ENCODE measurements around the gene IFI27L1. TPM values are rescaled to one million over a fixed set of nuclear protein-coding genes. Genes with fewer than 3 reads are reported as not detected.

IFI27L1 gene
- total RNA-seq, 2 donors from 2014 or later: 11.1 to 138 TPM

DNA sequence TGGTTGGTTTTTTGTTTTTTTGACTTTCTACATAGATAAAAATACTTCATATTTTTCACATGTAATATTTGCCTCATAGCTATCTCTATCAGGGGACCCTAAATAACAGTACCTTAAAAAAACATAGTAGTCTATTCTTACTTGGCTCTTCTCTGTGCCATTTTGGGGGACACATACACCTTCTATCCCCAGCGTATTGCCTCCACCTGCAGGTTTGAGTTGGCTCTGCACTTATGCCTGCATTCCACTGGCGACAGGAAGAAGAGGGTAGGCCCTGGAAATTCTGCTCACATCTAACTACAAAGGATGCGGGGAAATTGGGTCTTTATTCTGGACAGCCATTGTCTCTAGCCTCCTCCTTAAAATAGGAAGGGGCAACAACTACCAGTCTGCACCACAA, 62.1 kb downstream of the IFI27L1 start:
- Histone ChIP-seq H3K27ac (no peak overlapping the region), H3K4me3 (no peak overlapping the region), H3K4me1 (replicated peaks) (no peaks in the 10 kb centered on the region), H3K36me3 (no peaks in the 10 kb centered on the region), H3K27me3 (replicated peaks; ENCODE audit: insufficient read depth) (no peaks in the 10 kb centered on the region), H3K9me3 (no peaks in the 10 kb centered on the region)
- intact Hi-C loops (cut with DNase I): no loop called here
- 73% methylated on average over 3 of the region's 3 CpGs for WGBS
- TF ChIP-seq POLR2AphosphoS5 (IDR thresholded peaks at IDR 0.05) (no peak), POLR2A (IDR thresholded peaks at IDR 0.05) (no peak)
- TF ChIP-seq, protein P1, sequence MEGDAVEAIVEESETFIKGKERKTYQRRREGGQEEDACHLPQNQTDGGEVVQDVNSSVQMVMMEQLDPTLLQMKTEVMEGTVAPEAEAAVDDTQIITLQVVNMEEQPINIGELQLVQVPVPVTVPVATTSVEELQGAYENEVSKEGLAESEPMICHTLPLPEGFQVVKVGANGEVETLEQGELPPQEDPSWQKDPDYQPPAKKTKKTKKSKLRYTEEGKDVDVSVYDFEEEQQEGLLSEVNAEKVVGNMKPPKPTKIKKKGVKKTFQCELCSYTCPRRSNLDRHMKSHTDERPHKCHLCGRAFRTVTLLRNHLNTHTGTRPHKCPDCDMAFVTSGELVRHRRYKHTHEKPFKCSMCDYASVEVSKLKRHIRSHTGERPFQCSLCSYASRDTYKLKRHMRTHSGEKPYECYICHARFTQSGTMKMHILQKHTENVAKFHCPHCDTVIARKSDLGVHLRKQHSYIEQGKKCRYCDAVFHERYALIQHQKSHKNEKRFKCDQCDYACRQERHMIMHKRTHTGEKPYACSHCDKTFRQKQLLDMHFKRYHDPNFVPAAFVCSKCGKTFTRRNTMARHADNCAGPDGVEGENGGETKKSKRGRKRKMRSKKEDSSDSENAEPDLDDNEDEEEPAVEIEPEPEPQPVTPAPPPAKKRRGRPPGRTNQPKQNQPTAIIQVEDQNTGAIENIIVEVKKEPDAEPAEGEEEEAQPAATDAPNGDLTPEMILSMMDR (IDR thresholded peaks at IDR 0.05): no peak
- DNase-seq (ENCODE audit: low spot score): no peak

DNA sequence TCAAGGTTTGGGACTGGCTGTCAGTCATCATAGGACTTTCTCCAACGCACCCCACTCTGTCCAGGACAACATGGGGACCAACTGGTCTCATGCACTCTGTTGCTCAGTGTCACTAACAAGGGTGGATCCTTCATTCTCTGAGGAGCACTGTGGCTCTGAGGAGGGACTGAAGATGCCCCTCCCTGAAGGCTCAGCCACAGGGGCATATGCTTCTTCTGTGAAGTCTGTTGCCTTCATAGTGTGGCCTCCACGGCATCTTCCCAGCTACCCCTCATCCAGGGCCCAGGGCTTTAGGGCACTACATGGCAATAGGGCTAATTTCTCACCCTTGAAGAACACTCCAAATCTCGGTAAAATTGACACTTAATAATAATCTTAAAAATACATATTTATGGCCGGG, 62.6 kb downstream of the IFI27L1 start:
- DNase-seq (ENCODE audit: low spot score): no peak
- 95% methylated on average over 4 of the region's 4 CpGs for WGBS

DNA sequence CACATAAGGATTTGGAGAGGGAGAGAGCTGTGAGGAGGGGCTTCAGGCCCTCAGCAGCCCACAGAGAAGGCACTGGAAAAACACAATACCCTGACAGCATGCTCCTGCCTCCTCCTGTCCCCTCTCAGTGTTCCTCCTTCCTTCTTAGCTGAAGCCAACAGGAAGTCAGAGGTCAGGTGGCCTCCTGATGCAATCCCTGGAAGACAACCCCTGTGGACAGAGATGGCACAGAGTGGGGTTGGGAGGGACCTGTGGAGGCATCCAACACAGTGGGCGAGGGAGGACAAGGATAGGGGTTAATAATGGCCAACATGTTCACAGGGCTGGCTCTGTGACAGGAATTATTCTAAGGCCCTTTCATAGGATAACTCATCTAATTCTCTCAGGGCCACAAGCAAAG, 63.7 kb downstream of the IFI27L1 start:
- intact Hi-C loops (cut with DNase I): no loop called here
- 75% methylated on average over 1 of the region's 1 CpG for WGBS
- Histone ChIP-seq H3K36me3 (no peaks in the 10 kb centered on the region), H3K4me1 (replicated peaks) (no peaks in the 10 kb centered on the region), H3K27me3 (replicated peaks; ENCODE audit: insufficient read depth) (no peaks in the 10 kb centered on the region), H3K9me3 (no peaks in the 10 kb centered on the region), H3K27ac (no peak overlapping the region), H3K4me3 (no peak overlapping the region)
- DNase-seq (ENCODE audit: low spot score): no peak
- no peak for TF ChIP-seq POLR2A (IDR thresholded peaks at IDR 0.05)
- TF ChIP-seq POLR2AphosphoS5 (IDR thresholded peaks at IDR 0.05): no peak
- TF ChIP-seq, protein P1 (IDR thresholded peaks at IDR 0.05): no peak

More for the DNA sequence above, 62.6 kb downstream of the IFI27L1 start:
- Histone ChIP-seq H3K9me3 (no peaks in the 10 kb centered on the region), H3K27ac (no peak overlapping the region), H3K4me3 (no peak overlapping the region), H3K36me3 (no peaks in the 10 kb centered on the region), H3K4me1 (replicated peaks) (no peaks in the 10 kb centered on the region), H3K27me3 (replicated peaks; ENCODE audit: insufficient read depth) (no peaks in the 10 kb centered on the region)
- intact Hi-C loops (cut with DNase I): no loop called here
- TF ChIP-seq POLR2A (IDR thresholded peaks at IDR 0.05): no peak
- TF ChIP-seq, protein P1 (IDR thresholded peaks at IDR 0.05): no peak
- TF ChIP-seq POLR2AphosphoS5 (IDR thresholded peaks at IDR 0.05): no peak

DNA sequence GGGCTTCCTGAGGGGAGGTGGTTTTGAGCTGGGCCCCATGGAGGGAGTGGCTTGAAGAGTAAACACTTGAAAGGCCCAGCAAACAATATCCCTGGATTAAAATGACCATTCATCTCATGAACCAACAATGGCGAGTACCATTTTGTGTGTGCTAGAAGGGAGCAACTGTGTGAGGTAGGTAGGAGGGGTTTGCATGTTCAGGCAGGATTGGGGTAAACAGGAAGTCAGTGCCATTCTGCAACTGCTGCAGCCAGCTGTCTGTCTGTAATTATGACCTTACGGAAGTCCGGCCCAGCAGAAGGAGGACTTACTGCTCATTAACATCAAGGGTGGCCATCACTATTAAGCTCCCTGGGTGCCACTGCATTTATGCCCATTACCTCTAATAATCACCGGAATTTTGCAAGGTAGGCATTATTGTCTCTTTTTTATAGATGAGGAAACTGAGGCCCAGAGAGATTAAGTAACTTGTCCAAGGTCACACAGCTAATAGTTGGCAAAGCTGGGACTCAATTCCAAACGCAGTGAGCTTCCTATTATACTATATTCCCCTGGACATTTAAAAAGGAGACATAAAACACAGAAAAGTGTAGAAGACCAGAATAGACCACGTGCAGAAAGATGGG, 64.9 kb downstream of the IFI27L1 start:
- no peaks in the 10 kb centered on the region for H3K36me3 ChIP-seq
- intact Hi-C loops (cut with DNase I): no loop called here
- no peak overlapping the region for H3K27ac ChIP-seq
- H3K27me3 ChIP-seq (replicated peaks; ENCODE audit: insufficient read depth): no peaks in the 10 kb centered on the region
- TF ChIP-seq POLR2AphosphoS5 (IDR thresholded peaks at IDR 0.05): no peak
- TF ChIP-seq, protein P1 (IDR thresholded peaks at IDR 0.05): no peak
- TF ChIP-seq POLR2A (IDR thresholded peaks at IDR 0.05): no peak
- DNase-seq (ENCODE audit: low spot score): no peak
- no peaks in the 10 kb centered on the region for H3K4me1 ChIP-seq (replicated peaks)
- H3K9me3 ChIP-seq: no peaks in the 10 kb centered on the region
- H3K4me3 ChIP-seq: no peak overlapping the region
- 71% methylated on average over 6 of the region's 6 CpGs for WGBS

Other genes starting within 250 kb of the IFI27L1 start
- gene FAM181A, start 154.0 kb upstream of the IFI27L1 start, total RNA-seq: 1 to 10 TPM in 1 of 2 donors, not detected in 1; 3.1 TPM
- gene ASB2, start 104.7 kb upstream of the IFI27L1 start, total RNA-seq: 10 to 100 TPM; 10.3 to 17.4 TPM
- not detected for gene CCDC197, start 84.0 kb upstream of the IFI27L1 start, total RNA-seq
- 1 to 10 TPM; 1.5 to 3.0 TPM for gene OTUB2, start 55.0 kb upstream of the IFI27L1 start, total RNA-seq
- 100 to 1,000 TPM; 136 to 393 TPM for gene DDX24, start 108 bp upstream of the IFI27L1 start, total RNA-seq
- gene IFI27, start 29.4 kb downstream of the IFI27L1 start, total RNA-seq: 100 to 1,000 TPM in 1 of 2 donors, 10 to 100 TPM in 1; 88.4 to 529 TPM
- gene IFI27L2, start 48.3 kb downstream of the IFI27L1 start, total RNA-seq: 100 to 1,000 TPM in 1 of 2 donors, 10 to 100 TPM in 1; 23.3 to 118 TPM
- gene PPP4R4, start 93.0 kb downstream of the IFI27L1 start, total RNA-seq: 1 to 10 TPM in 1 of 2 donors, under 1 TPM in 1; 0.32 to 9.5 TPM
- gene SERPINA10, start 212.0 kb downstream of the IFI27L1 start, total RNA-seq: not detected
- not detected for gene SERPINA6, start 242.0 kb downstream of the IFI27L1 start, total RNA-seq